ENCODE results near the gene VSTM5. TPM values are rescaled to one million over a fixed set of nuclear protein-coding genes. Genes with fewer than 3 reads are reported as not detected.
"Not testable (repeated sequence)": the region's sequence is repeated elsewhere in the genome, so short reads cannot be mapped to it uniquely, and the experiment has no call there.

VSTM5 gene
- 1 to 10 TPM; 1.0 to 1.7 (median 1.4) TPM for polyA plus RNA-seq (ENCODE audit: insufficient read length in 3 of 3)
- long read RNA-seq, donor 1, partial matches to known transcripts = 0 of 1 reads
- long read RNA-seq, donor 1, other reads (novel, unspliced or antisense) = 0 of 1 reads
- long read RNA-seq, donor 2 = 0 reads
- long read RNA-seq, donor 3 = 0 reads
- long read RNA-seq, donor 4 = 0 reads
- long read RNA-seq, donor 5 = 0 reads
- long read RNA-seq, donor 6 = 0 reads
- long read RNA-seq, donor 7 = 0 reads
- long read RNA-seq, donor 8 = 0 reads
- long read RNA-seq, donor 9 = 0 reads
- long read RNA-seq, donor 10, partial matches to known transcripts = 0 of 1 reads
- long read RNA-seq, donor 10, other reads (novel, unspliced or antisense) = 0 of 1 reads
- long read RNA-seq, donor 11 = 0 reads
- long read RNA-seq, donor 12, partial matches to known transcripts = 0 of 1 reads
- long read RNA-seq, donor 12, other reads (novel, unspliced or antisense) = 0 of 1 reads
- long read RNA-seq, donor 13 = 0 reads
- long read RNA-seq, donor 14, partial matches to known transcripts = 0 of 1 reads
- long read RNA-seq, donor 14, other reads (novel, unspliced or antisense) = 0 of 1 reads
- long read RNA-seq, donor 15 = 0 reads
- long read RNA-seq, donor 16, partial matches to known transcripts = 0 of 2 reads
- long read RNA-seq, donor 16, other reads (novel, unspliced or antisense) = 0 of 2 reads

- no peak for DNase-seq (ENCODE audit: extremely low read depth in 1 of 11, low read depth in 9 of 11, low spot score in 4 of 11)
These were observed at the start of gene VSTM5 for GRCh38 chr11:93850594-93851018. TSS of gene VSTM5 (minus strand) at chr11:93850618. CDS start at chr11:93850502, 116 bp downstream.

DNA sequence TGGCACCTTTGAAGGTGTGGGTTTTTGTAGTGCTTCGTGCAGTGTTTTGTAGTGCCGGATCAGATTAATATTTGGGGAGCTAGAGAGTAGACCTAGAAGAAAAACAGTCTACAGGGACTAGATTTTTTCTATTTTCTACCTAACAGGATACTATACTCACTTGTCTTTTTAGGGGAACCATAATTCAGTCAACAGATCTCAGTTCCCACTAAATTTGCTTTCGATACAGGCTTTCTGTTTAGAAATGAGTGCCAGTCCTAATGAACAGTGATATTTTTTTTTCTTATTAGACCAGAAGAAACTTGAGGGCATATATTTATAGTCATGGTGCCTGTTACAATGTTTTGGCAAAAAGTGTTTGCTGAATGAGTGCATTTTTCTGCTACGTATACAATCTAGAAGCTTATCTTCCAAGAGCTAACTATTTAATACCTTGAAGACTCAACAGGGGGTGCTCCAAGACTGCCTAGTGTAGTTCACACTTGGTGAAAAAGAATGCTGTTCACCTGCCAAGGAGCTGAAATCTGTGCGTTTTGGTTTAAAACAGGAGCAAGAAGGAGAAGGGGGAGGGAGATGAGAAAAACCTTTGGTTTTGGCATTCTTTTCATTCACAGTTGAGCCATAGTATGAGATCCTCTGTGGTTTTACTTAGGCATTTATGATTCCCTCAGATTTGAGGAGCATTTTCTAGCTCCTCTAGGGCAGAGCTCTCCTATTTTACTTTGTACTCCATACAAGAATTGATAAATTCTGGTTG is 44.9 kb upstream of the VSTM5 start:
- DNase-seq (ENCODE audit: extremely low read depth in 1 of 11, low read depth in 9 of 11, low spot score in 4 of 11) = peak; percentile 23 to 71 (median 45)

GRCh38 chr11:93890391-93891051 is 40.1 kb upstream of the VSTM5 start:
- no peak for DNase-seq (ENCODE audit: extremely low read depth in 1 of 11, low read depth in 9 of 11, low spot score in 4 of 11)

- DNase-seq (ENCODE audit: extremely low read depth in 1 of 11, low read depth in 9 of 11, low spot score in 4 of 11) = no peak
These were observed 36.7 kb upstream of the VSTM5 start for GRCh38 chr11:93887111-93887510.

DNA sequence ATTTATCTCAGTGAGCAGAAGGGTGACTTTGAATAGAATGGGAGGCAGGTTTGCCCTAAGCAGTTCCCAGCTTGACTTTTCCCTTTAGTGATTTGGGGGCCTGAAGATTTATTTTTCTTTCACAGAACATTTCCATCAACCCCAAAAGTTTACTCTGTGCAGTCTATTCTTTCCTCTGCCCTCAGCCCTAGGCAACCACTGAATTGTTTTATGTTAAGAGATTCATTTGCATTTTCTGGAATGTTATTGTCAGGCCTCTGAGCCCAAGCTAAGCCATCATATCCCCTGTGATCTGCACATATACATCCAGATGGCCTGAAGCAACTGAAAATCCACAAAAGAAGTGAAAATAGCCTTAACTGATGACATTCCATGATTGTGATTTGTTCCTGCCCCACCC is 28.7 kb upstream of the VSTM5 start:
- DNase-seq (ENCODE audit: extremely low read depth in 1 of 11, low read depth in 9 of 11, low spot score in 4 of 11) = not testable (repeated sequence)

DNA sequence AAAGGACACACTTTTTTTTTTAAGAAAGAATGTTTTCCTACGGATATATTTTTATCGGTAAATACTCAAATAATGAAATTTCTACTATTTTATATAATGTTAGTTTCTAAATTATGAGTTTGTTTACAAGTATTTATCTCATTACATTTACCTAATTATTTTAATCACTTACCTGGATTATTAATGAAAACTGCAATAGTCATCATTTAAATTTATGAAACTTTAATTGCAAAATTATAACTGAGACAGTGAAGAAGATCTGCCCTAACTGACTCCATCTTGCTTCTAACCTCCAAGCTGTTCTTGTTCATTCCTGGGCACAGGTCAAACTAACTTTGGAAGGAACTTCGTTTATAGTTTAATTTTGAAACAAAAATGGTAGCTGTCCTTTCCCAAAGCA is 25.2 kb upstream of the VSTM5 start:
- no peak for DNase-seq (ENCODE audit: extremely low read depth in 1 of 11, low read depth in 9 of 11, low spot score in 4 of 11)

GRCh38 chr11:93871526-93871925 is 21.1 kb upstream of the VSTM5 start:
- no peak for DNase-seq (ENCODE audit: extremely low read depth in 1 of 11, low read depth in 9 of 11, low spot score in 4 of 11)

DNA sequence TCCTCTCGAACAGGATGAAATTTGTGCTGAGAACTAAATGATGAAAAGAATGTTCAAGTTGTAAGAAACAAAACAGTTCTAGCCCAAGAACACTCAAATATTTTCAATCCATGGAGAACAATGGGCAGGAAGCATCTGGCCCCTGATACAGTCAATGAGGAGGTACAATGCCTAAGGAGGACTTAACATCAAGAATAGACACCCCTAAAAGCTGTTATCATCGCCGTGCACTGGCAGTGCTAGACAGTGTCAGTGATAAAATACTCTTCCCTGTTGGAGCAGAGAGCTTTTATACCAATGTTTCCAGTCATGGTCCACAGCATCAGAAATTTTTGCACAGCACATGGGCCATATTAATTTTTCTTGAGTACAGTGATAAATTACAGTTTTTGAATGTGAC is 20.2 kb upstream of the VSTM5 start:
- no peak for DNase-seq (ENCODE audit: extremely low read depth in 1 of 11, low read depth in 9 of 11, low spot score in 4 of 11)

DNA sequence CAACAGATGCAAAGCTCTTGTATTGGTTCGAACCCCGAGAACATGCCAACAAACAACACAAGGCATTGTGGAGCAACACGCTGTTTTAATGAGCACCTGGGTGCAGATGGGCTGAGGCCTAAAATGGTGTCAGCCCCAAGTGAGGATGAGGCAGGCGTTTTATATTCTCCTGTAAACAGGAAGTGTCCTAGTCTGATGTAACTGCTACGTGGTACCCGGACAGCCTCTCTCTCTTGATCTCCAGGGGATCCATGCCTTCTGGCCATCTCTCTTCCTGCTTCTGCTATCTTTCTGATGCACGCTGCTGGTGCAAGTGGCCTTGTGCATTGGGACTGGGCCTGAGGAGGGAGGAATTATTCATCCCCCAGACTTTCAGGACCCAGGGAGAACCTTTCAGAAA is 19.4 kb upstream of the VSTM5 start:
- DNase-seq (ENCODE audit: extremely low read depth in 1 of 11, low read depth in 9 of 11, low spot score in 4 of 11) = no peak

DNA sequence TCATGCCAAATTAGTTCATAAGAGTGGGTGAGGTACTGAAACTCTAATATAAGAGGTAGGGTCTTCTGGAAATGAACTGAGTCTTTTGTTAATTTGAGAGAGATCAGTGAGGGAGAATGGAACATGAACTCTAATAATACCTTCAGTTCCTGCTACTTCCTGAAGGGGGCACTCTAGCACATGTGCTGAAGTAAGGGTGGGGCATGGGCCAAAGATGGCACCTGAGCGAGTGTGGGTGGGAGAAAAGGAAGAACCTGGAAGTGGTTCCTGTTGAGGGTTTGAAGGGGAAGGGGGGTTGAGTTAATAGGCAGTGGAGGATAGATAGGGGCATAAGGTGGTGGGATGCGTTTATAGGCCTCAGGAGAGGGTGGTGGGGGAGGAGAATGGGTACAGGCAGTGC is 18.0 kb upstream of the VSTM5 start:
- not testable (repeated sequence) for DNase-seq (ENCODE audit: extremely low read depth in 1 of 11, low read depth in 9 of 11, low spot score in 4 of 11)

GRCh38 chr11:93861808-93862207 is 11.4 kb upstream of the VSTM5 start:
- DNase-seq (ENCODE audit: extremely low read depth in 1 of 11, low read depth in 9 of 11, low spot score in 4 of 11) = no peak

DNA sequence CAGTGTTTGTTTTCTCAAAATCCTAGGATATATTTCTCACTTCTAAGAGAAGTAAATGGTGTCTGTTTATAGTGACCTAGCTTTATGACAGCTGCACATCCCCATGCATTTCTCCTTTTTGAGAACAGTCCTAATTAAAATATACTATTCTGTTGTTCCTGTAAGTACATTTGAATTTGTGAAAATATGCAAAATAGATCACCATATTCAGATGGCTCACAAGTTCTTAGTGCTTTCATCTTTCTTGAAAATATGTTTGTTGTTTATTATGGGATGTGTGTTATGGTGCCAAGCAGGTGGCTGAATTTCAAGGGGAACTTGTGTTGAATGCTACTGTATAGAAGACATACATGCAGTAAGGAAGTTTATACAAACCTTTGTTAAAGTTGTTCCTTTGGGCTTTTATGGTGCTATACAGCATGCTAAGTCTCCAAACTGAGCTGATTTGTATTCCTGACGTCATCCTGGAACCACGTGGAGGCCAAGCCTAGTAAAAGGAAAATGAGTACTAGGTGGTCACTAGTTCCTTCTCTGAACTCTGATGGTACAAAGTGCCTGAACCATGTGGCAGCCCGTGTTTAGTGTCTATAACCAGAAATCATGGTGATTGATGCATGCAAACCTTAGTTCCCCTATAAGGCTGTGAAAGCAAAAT is 7.8 kb upstream of the VSTM5 start:
- no peak for DNase-seq (ENCODE audit: extremely low read depth in 1 of 11, low read depth in 9 of 11, low spot score in 4 of 11)

GRCh38 chr11:93857413-93858120 is 7.1 kb upstream of the VSTM5 start:
- no peak for DNase-seq (ENCODE audit: extremely low read depth in 1 of 11, low read depth in 9 of 11, low spot score in 4 of 11)

DNA sequence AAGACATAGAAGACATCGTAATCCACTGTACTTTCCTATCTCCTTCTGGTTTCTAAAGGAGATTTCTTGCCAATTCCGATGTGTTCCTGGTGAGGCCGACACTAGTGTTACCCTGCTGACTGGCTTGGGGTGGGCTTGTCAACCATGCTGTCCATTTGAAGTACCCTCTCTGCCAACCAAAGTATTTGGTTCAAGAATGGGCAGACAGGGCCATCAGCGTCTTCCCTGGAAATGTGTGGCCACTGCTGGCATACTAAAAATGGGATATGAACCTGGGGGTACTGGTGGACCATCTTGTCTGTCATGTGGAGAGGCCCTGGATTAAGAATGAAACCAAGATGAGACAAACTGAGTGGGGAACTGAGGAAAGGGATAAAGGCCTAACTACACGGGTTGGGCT is 1.8 kb upstream of the VSTM5 start:
- DNase-seq (ENCODE audit: extremely low read depth in 1 of 11, low read depth in 9 of 11, low spot score in 4 of 11) = no peak

- peak in 7 of 11 donors; percentile 12 to 40 (median 29) for DNase-seq (ENCODE audit: extremely low read depth in 1 of 11, low read depth in 9 of 11, low spot score in 4 of 11)
These were observed 446 bp downstream of the VSTM5 start for GRCh38 chr11:93849751-93850593.

DNA sequence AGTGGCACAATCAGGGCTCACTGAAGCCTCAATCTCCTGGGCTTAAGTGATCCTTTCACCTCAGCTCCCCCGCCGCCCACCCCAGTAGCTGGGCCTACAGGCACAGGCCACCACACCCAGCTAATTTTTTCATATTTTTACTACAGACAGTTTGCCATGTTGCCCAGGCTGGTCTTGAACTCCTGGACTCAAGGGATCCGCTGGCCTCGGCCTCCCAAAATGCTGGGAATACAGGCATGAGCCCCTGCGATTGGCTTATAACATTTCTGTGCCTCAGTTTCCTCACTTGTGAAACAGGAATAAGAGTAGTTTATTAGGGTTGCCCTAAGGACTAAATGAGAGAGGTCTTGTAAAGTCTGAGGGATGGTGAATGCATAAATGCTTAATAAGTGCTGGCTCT is 1.2 kb downstream of the VSTM5 start:
- no peak for DNase-seq (ENCODE audit: extremely low read depth in 1 of 11, low read depth in 9 of 11, low spot score in 4 of 11)

DNA sequence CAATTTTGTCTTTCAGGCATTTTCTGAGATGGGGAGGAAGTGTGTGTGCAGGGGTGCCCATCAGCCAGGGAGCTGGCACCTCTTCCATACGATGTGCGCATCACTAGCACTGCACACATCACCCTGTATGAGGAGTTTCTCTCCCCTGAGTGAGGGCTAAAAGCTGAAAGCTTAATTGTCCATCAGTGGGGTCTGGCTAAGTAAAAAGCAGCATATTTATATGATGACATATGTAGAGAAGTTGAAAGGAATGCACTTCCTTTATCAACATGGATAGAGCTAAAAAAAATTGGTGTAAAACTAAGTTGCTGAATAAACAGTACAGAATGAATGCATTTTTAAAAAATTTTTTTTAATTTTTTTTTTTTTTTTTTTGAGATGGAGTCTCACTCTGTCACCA is 4.0 kb downstream of the VSTM5 start:
- no peak for DNase-seq (ENCODE audit: extremely low read depth in 1 of 11, low read depth in 9 of 11, low spot score in 4 of 11)
